Ovary (tissue), 9 donors: ENCODE measurements around the gene ITPKC. TPM values are rescaled to one million over a fixed set of nuclear protein-coding genes. Genes with fewer than 3 reads are reported as not detected.

Experiments used
- DNase-seq, 5 donors: peaks; one replicate each; pipeline ENCODE4 v3.0.0-alpha.2; 2019 to 2020
- H3K27ac ChIP-seq, 2 donors: fragments of 200-600 bp; one replicate each; pipeline versions ENCODE4 v1.5.1 to v1.8.0; 2019 to 2022
- H3K27me3 ChIP-seq: fragments of 200-600 bp; one replicate; pipeline ENCODE4 v1.8.0; 2022
- H3K36me3 ChIP-seq: fragments of 200-600 bp; sonication (generic); one replicate; pipeline ENCODE4 v1.5.1; 2019
- H3K4me1 ChIP-seq: one replicate; pipeline ENCODE4 v1.8.1; 2013; ENCODE audit warnings: mild to moderate bottlenecking, moderate library complexity; ENCODE audit not compliant: insufficient read depth
- H3K4me3 ChIP-seq: fragments of 200-600 bp; sonication (generic); one replicate; pipeline ENCODE4 v1.5.1; 2017
- H3K9me3 ChIP-seq, 2 donors: fragments of 200-600 bp in 1 of 2; sonication (generic) in 1 of 2; one replicate each; pipeline versions ENCODE4 v1.5.1 to v1.8.1; 2013 to 2019; ENCODE audit warnings: mild to moderate bottlenecking in 1 of 2, moderate library complexity in 1 of 2
- EP300 ChIP-seq: sonication (generic); formaldehyde crosslinking; IDR thresholded peaks from one replicate; pipeline ENCODE4 v1.6.1; 2017; ENCODE audit warnings: antibody characterized with exemption
- POLR2A ChIP-seq: fragments of 450-650 bp; IDR thresholded peaks from one replicate; pipeline ENCODE4 v1.6.1; 2017; ENCODE audit warnings: antibody characterized with exemption, mild to moderate bottlenecking, moderate library complexity
- WGBS, 3 donors: extraction: QIAGEN DNeasy Blood & Tissue Kit in 1 of 3; methylation state at CpG; one replicate each; pipeline versions ENCODE4 v1.1.5 to v1.1.7; 2013 to 2017; 5-methylcytosine and 5-hydroxymethylcytosine counted together
- intact Hi-C, 4 donors: fragments of 100-400 bp; cut with DNase I; formaldehyde crosslinking; loops; one replicate each; pipeline versions ENCODE4 v1.11.0 to v1.15.1; 2022 to 2023
- polyA plus RNA-seq, 2 donors: library from polyadenylated mRNA; stranded (reverse); fragments of 200-250 nt in 1 of 2; fragments of 350-450 nt in 1 of 2; fragmentation: Illumina TruSeq in 1 of 2; extraction: RNeasy Lipid Tissue Mini Kit (QIAGEN cat#74804) in 1 of 2; gene quantifications; one replicate each; pipeline ENCODE4 v1.2.3, GENCODE V29; 2013 to 2014
- total RNA-seq, 7 donors: library from RNA; depleted of rRNA in 2 of 7; stranded (reverse); fragments of >200 nt in 2 of 7; fragmentation: NEBNext Ultra II Directional in 3 of 7; extraction: Animal tissue kit (Norgen Biotek cat#: 25700) in 3 of 7; gene quantifications; one replicate each; pipeline versions ENCODE4 v1.1.0 to v1.2.4, GENCODE V29; 2016 to 2023
- TF ChIP-seq, protein P1 (sequence below), 3 donors: fragments of 450-650 bp in 2 of 3; fragments of 200-600 bp in 1 of 3; IDR thresholded peaks; one replicate each; pipeline versions ENCODE4 v1.5.1 to v1.8.0; 2016 to 2022; ENCODE audit warnings: antibody characterized with exemption in 3 of 3, mild to moderate bottlenecking in 1 of 3
- donor health status: DM: no; HTN: no; CAD: no; lungs with moderate emphysema.
- donor health status: DM: no; HTN: no; CAD: no.
- donor health status: Bipolar disorder and iron deficiency.
- donor health status: DM: yes; HTN: yes; CAD: no.
- donor health status: DM: no; HTN: no; CAD: no.
- donor health status: DM: yes; HTN: yes; CAD: no.

Gene ITPKC
- total and polyA plus RNA-seq, 9 donors, result 6.5 to 117 (median 19.1) TPM

DNA sequence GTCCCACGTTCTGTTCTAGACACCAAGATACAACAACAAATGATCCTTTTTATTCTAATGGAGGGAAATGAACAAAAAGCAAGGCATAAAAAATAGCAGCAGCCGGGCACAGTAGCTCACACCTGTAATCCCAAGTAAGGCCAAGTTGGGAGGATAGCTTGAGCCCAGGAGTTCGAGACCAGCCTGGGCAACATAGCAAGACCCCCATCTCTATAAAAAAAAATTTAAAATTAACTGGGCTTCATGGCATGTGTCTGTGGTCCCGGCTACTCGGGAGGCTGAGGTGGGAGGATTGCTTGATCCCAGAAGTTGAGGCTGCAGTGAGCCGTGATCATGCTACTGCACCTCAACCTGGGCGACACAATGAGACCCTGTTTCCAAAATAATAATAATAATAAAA lies 59.5 kb downstream of the ITPKC start:
- H3K27me3 ChIP-seq, result no peaks in the 10 kb centered on the region
- TF ChIP-seq POLR2A, result no peak
- H3K9me3 ChIP-seq, result no peaks in the 10 kb centered on the region
- no peak overlapping the region for H3K4me3 ChIP-seq
- intact Hi-C loops, result no loop called here
- DNase-seq, result no peak
- 76 to 84% (median 78%) methylated on average over 7 of the region's 7 CpGs for WGBS, 3 donors
- peaks cover 8% of the 10 kb centered on the region for H3K4me1 ChIP-seq
- no peaks in the 10 kb centered on the region for H3K36me3 ChIP-seq
- peak overlapping the region in 1 of 2 donors; percentile 94 for H3K27ac ChIP-seq

DNA sequence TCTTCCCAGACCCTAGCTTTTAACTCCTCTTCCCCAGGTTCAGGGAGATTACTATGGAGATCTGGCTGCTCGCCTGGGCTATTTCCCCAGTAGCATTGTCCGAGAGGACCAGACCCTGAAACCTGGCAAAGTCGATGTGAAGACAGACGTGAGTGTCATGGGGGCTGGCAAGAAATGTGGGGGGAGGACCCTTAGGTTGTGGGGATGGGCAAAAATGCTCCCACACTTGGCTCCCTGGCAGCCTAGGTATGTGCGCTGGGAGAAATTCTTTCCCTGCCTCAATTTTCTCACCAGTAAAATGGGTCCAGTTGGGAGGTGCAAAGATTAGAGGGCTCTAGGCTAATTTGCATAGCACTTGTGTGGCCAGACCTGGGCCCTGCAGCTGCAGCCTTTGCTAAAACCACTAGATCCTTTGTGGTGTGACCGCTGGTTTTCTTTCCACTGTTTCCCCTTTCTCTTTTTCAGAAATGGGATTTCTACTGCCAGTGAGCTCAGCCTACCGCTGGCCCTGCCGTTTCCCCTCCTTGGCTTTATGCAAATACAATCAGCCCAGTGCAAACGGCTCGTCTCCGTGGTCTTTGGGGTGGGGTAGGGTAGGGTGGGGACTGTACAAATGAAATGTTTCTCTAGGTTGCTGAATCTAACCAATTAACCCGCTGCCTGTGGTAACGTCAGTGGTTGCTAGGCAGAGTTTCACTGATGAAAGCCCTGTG lies 60.2 kb downstream of the ITPKC start:
- 11 to 12% (median 12%) methylated on average over 13 of the region's 13 CpGs for WGBS, 3 donors
- DNase-seq, result peak; percentile 81 to 92 (median 82)
- H3K4me1 ChIP-seq, result peaks cover 8% of the 10 kb centered on the region
- no peak for TF ChIP-seq EP300
- no peak for TF ChIP-seq POLR2A
- TF ChIP-seq, protein P1, sequence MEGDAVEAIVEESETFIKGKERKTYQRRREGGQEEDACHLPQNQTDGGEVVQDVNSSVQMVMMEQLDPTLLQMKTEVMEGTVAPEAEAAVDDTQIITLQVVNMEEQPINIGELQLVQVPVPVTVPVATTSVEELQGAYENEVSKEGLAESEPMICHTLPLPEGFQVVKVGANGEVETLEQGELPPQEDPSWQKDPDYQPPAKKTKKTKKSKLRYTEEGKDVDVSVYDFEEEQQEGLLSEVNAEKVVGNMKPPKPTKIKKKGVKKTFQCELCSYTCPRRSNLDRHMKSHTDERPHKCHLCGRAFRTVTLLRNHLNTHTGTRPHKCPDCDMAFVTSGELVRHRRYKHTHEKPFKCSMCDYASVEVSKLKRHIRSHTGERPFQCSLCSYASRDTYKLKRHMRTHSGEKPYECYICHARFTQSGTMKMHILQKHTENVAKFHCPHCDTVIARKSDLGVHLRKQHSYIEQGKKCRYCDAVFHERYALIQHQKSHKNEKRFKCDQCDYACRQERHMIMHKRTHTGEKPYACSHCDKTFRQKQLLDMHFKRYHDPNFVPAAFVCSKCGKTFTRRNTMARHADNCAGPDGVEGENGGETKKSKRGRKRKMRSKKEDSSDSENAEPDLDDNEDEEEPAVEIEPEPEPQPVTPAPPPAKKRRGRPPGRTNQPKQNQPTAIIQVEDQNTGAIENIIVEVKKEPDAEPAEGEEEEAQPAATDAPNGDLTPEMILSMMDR (IDR thresholded peaks at IDR 0.05), result no peak
- no peaks in the 10 kb centered on the region for H3K27me3 ChIP-seq
- no peaks in the 10 kb centered on the region for H3K36me3 ChIP-seq
- H3K27ac ChIP-seq, result peak overlapping the region; percentile 57 to 94
- H3K9me3 ChIP-seq, result no peaks in the 10 kb centered on the region
- H3K4me3 ChIP-seq, result peak overlapping the region; percentile 91
- intact Hi-C loops, result no loop called here

DNA sequence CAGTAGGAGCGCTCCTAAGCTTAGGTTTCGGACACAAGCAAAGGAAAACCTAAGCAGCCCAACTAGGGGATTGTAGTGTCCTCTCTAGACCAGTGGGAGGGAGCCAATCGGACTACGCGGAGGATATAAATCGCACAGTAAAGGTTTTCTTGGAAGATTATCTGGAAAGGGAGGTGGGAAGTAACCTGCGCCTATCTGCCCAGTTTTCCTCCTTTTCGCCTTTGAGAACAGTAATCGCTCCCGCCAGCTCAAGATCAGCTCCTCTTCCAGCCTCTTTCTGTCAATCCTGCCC lies 60.7 kb downstream of the ITPKC start:
- intact Hi-C loops, result no loop called here
- no peaks in the 10 kb centered on the region for H3K36me3 ChIP-seq
- H3K27me3 ChIP-seq, result no peaks in the 10 kb centered on the region
- H3K4me1 ChIP-seq, result peaks cover 8% of the 10 kb centered on the region
- H3K9me3 ChIP-seq, result no peaks in the 10 kb centered on the region
- TF ChIP-seq, protein P1 (IDR thresholded peaks at IDR 0.05), result no peak
- TF ChIP-seq POLR2A (no peak), EP300 (no peak)
- WGBS, 3 donors, result 0 to 1% (median 0%) methylated on average over 10 of the region's 10 CpGs
- H3K4me3 ChIP-seq, result peak overlapping the region; percentile 91
- DNase-seq, result no peak
- H3K27ac ChIP-seq, result peak overlapping the region; percentile 57 to 94

DNA sequence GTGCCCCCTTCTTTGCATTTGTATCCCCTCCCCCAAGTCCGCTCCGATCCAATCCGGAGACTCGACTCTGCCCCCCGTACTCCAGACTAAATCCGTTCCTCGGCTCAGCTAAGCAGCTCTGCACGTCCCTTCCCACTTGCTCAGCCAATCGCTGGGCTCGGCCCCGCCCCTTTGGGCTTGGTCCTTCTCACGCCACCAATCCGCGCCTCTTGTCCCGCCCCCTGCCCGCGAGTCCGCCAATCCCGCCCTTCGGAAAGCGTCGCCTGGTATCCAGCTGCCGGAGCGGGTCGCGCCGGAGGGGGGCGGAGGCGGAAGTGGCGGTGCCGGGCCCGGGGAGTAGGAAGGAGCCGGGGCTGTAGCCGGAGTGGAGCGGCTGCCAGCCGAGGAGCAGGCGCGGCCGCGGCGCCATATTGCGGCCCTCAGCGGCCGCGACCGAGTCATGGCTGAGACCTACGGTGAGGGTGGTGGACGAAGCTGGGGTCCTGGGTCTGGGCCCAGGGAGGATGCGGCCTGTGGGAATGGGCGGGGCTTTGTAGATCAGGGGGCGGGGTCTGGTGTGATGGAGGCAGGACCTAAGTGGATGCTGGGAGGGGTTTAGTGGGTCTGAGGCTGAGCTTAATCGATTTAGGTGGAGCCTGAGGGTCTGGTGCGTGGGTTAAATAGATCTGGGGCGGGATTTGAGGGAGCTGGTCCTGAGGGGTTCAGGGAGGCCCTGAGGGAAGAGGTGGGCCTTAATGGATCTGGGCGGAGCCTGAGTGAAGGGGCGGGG lies 61.2 kb downstream of the ITPKC start, which contains the start of gene RAB4B:
TSS of gene RAB4B (plus strand) at position 311 of the 769 bp plus-strand sequence. CDS start at position 440, 129 bp downstream.
- H3K36me3 ChIP-seq, result no peaks in the 10 kb centered on the region
- no peaks in the 10 kb centered on the region for H3K9me3 ChIP-seq
- peak; percentile 100 for DNase-seq
- no peaks in the 10 kb centered on the region for H3K27me3 ChIP-seq
- H3K4me3 ChIP-seq, result peak within 1 kb of the TSS; percentile 91
- H3K4me1 ChIP-seq, result peaks cover 8% of the 10 kb centered on the region
- intact Hi-C loops, result no loop called here
- WGBS, 3 donors, result 0 to 1% (median 0%) methylated on average over 47 to 56 of the region's 56 CpGs
- TF ChIP-seq, protein P1 (IDR thresholded peaks at IDR 0.05), result peak in 2 of 3 donors; percentile 36 to 41
- no peak for TF ChIP-seq POLR2A
- H3K27ac ChIP-seq, result peak within 1 kb of the TSS; percentile 57 to 94
